K562 (cell line): ENCODE results near the gene HEXIM1. TPM values are rescaled to one million over a fixed set of nuclear protein-coding genes. Genes with fewer than 3 reads are reported as not detected.
A peak's percentile ranks its signal among the peaks of the same experiment; 100 is the strongest.

Source experiments
- ATAC-seq: fragments of 200-7000 bp; cut with Tn5 transposase; 3 replicates; pipeline ENCODE4 v1.9.1; 2020; ENCODE audit warnings: moderate library complexity
- BruUV-seq: library from RNA; stranded (reverse); fragments of 400-500 nt; replicated peaks from 2 replicates; lab custom pipeline; 2021; lab: Mats Ljungman, UMichigan
- CTCF ChIA-PET: fragments of 300-600 bp; formaldehyde crosslinking; extraction: SDS; loops from one replicate; lab custom pipeline; 2021; ENCODE audit warnings: low intra/inter-chr PET ratio; lab: Yijun Ruan, JAX
- POLR2A ChIA-PET: fragments of 300-600, 350-650 bp; sonication (Branson Sonifier 250); formaldehyde crosslinking; extraction: SDS; loops from one replicate; lab custom pipeline; 2021; ENCODE audit warnings: antibody characterized with exemption, inconsistent platforms; lab: Yijun Ruan, JAX
- DNase-seq, 4 experiments: peaks; one replicate each; pipeline versions ENCODE4 v3.0.0 to v3.0.0-alpha.2; 2011 to 2018; ENCODE audit warnings: low spot score in 3 of 4, mixed read lengths in 3 of 4; ENCODE audit errors: extremely low read depth in 1 of 4
- FAIRE-seq: peaks from 2 replicates; lab custom pipeline; 2011; peaks lifted over from hg19 to GRCh38; lab: Jason Lieb, UNC
- H2AFZ ChIP-seq: 2 replicates; pipeline ENCODE4 v1.6.0; 2011; ENCODE audit warnings: low read depth, low read length, control low read depth, inconsistent platforms
- H3K27ac ChIP-seq: fragments of 200-600 bp; 3 replicates; pipeline ENCODE4 v1.8.0; 2011; ENCODE audit warnings: low read depth, mild to moderate bottlenecking, control low read depth, inconsistent platforms, low read length, moderate library complexity, mixed read lengths; ENCODE audit errors: extremely low read depth
- H3K27me3 ChIP-seq, 2 experiments: fragments of 300-600 bp in 1 of 2; 2 replicates in 1 of 2; 3 replicates in 1 of 2; pipeline versions ENCODE4 v1.6.0 to v1.8.0; 2011; ENCODE audit warnings: inconsistent platforms in 2 of 2, low read length in 2 of 2, mild to moderate bottlenecking in 1 of 2, mixed read lengths in 1 of 2, moderate library complexity in 1 of 2; ENCODE audit not compliant: control insufficient read depth in 2 of 2, insufficient read depth in 2 of 2
- H3K36me3 ChIP-seq: fragments of 300-600 bp; 3 replicates; pipeline ENCODE4 v1.8.0; 2011; ENCODE audit warnings: mild to moderate bottlenecking, low read length, inconsistent platforms; ENCODE audit not compliant: control insufficient read depth, insufficient read depth
- H3K4me1 ChIP-seq, 2 experiments: fragments of 200-600 bp in 1 of 2; replicated peaks in 1 of 2; 2 replicates in 1 of 2; 3 replicates in 1 of 2; pipeline versions ENCODE4 v1.5.1 to v1.8.0; 2011; ENCODE audit warnings: inconsistent platforms in 2 of 2, low read length in 2 of 2, mild to moderate bottlenecking in 1 of 2, mixed read lengths in 1 of 2, moderate library complexity in 1 of 2; ENCODE audit not compliant: control insufficient read depth in 2 of 2, insufficient read depth in 2 of 2
- H3K4me2 ChIP-seq: 2 replicates; pipeline ENCODE4 v1.6.1; 2011; ENCODE audit warnings: low read length, control low read depth, inconsistent platforms, mixed read lengths; ENCODE audit not compliant: insufficient read depth
- H3K4me3 ChIP-seq: fragments of 200-600 bp; sonication (generic), shearing (Covaris generic); 2 replicates; pipeline ENCODE4 v1.5.1; 2016; ENCODE audit warnings: control low read depth, inconsistent platforms
- H3K79me2 ChIP-seq: fragments of 200-600 bp; 3 replicates; pipeline ENCODE4 v1.8.0; 2011; ENCODE audit warnings: low read length, inconsistent platforms; ENCODE audit not compliant: control insufficient read depth, insufficient read depth
- H3K9ac ChIP-seq, 2 experiments: 2 replicates each; pipeline versions ENCODE4 v1.6.0 to v1.6.1; 2011; ENCODE audit warnings: low read depth in 2 of 2, low read length in 2 of 2, control low read depth in 1 of 2, inconsistent platforms in 1 of 2, mild to moderate bottlenecking in 1 of 2, mixed read lengths in 1 of 2; ENCODE audit not compliant: insufficient read depth in 1 of 2
- H3K9me1 ChIP-seq: one replicate; pipeline ENCODE4 v1.6.0; 2011; ENCODE audit warnings: inconsistent platforms, mild to moderate bottlenecking, low read length, moderate library complexity; ENCODE audit not compliant: control insufficient read depth, insufficient read depth
- H3K9me3 ChIP-seq: replicated peaks from 2 replicates; pipeline ENCODE4 v1.5.1; 2011; ENCODE audit warnings: low read depth, low read length, inconsistent platforms; ENCODE audit not compliant: control insufficient read depth, insufficient read depth
- H4K20me1 ChIP-seq: replicated peaks from 2 replicates; pipeline ENCODE4 v1.6.1; 2011; ENCODE audit warnings: low read length, inconsistent platforms, mixed read lengths; ENCODE audit not compliant: control insufficient read depth, insufficient read depth
- CTCF ChIP-seq, 3 experiments: IDR thresholded peaks in 2 of 3; conservative IDR thresholded peaks in 1 of 3; 2 replicates each; pipeline ENCODE4 v1.5.1; 2011 to 2012; ENCODE audit warnings: low read length in 3 of 3, mild to moderate bottlenecking in 3 of 3, control low read depth in 2 of 3, improper control_type of control experiment in 1 of 3, inconsistent platforms in 1 of 3, low read depth in 1 of 3, mixed read lengths in 1 of 3, moderate library complexity in 1 of 3; ENCODE audit not compliant: insufficient read depth in 2 of 3
- IRF1 ChIP-seq: sonication (generic); formaldehyde crosslinking; IDR thresholded peaks from 2 replicates; pipeline ENCODE4 v1.8.0; 2022; ENCODE audit warnings: missing genetic modification reagents, mild to moderate bottlenecking, borderline replicate concordance
- POLR2G ChIP-seq: fragments of 200-400 bp; formaldehyde crosslinking; IDR thresholded peaks from 2 replicates; pipeline ENCODE4 v1.6.1; 2017; ENCODE audit warnings: low read depth, mild to moderate bottlenecking, antibody characterized with exemption, low read length, moderate library complexity
- RBM22 ChIP-seq: fragments of 200-400 bp; formaldehyde crosslinking; IDR thresholded peaks from 2 replicates; pipeline ENCODE4 v1.6.1; 2018; ENCODE audit warnings: low read length, low read depth; ENCODE audit not compliant: poor library complexity, severe bottlenecking
- WGBS: fragments of 100-300 bp; shearing (Covaris generic); methylation state at CpG from one replicate; pipeline ENCODE4 v1.1.6; 2016; ENCODE audit warnings: low coverage, mixed read lengths; ENCODE audit not compliant: insufficient coverage; ENCODE audit errors: missing lambda C conversion rate; 5-methylcytosine and 5-hydroxymethylcytosine counted together
- in situ Hi-C: fragments of 300-500 bp; cut with MboI; formaldehyde crosslinking; loops from 4 replicates; pipeline ENCODE4 v1.15.0; 2018; ENCODE audit warnings: inconsistent platforms, mixed read lengths
- intact Hi-C: fragments of 100-400 bp; cut with micrococcal nuclease; formaldehyde crosslinking; loops from 2 replicates; pipeline ENCODE4 v1.14.2; 2022
- polyA plus RNA-seq, 8 experiments: library from polyadenylated mRNA; depleted of rRNA in 4 of 8; stranded (reverse) in 5 of 8; unstranded in 3 of 8; fragments of >200 nt; fragmentation: Nextera tagmentation in 2 of 8; fragmentation: Illumina TruSeq in 1 of 8; extraction: Ambion mirVana in 2 of 8; extraction: Trizol in 1 of 8; gene quantifications; 2 replicates each; pipeline versions ENCODE4 v1.2.1 to v1.2.3, GENCODE V29; 2011 to 2014; ENCODE audit warnings: inconsistent platforms in 1 of 8, missing spikeins in 1 of 8
- total RNA-seq, 7 experiments: library from RNA; depleted of rRNA in 6 of 7; stranded (reverse); fragments of >200 nt in 6 of 7; fragmentation: Illumina TruSeq in 2 of 7; extraction: Trizol in 2 of 7; gene quantifications; 2 replicates each; pipeline versions ENCODE4 v1.2.1 to v1.2.3, GENCODE V29; 2011 to 2021; ENCODE audit warnings: low replicate concordance in 1 of 7

HEXIM1 gene
- total and polyA plus RNA-seq, 9 of the 15 experiments (the other 6 are each of a cell fraction or from before 2014, with no cell fraction given) = 1.4 to 28.3 (median 9.1) TPM

DNA sequence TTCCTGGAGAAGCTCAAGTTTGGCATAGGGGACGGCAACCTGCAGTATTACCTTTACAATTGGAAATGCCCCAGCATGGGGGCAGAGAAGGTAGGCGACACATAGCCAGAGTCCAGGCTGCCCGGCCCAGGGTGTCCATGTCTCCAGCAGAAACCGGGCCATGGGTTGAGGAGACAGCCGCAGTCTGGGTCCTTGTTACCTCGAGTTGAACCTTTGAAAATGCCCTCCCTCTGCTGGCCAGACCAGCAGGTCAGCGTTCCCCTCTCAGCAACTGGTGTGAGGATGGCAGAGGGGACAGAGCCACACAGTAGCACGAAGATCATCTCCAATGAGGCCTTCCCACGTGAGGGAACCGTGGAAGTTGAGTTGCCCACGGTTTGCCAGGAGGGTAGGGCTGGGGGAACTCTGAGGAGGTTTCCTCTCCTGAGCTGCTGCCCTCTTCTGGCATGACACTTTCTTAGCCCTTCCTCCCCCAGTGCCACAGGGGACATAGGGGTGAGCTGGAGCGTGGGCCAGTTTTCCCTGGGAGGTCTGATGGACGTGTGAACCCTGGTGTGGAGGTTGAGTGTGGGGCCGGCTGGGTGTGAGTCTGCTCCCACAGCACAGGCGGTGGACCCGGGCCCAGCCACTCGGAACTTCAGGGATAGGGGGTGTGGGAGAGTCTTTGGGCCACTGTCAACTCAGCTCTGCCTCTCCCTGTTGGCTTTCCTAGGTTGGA, 43.2 kb upstream of the HEXIM1 start:
- no peak for ATAC-seq
- POLR2A ChIA-PET = interaction anchor here (1.9 kb wide), 1 partner anchor 13 kb away, joined by 6 read pairs; no protein-coding TSS in a partner anchor

More for the DNA sequence above, 43.2 kb upstream of the HEXIM1 start:
- Histone ChIP-seq H3K4me2 (no peak overlapping the region), H3K4me1 (no peaks in the 10 kb centered on the region), H3K9me1 (no peaks in the 10 kb centered on the region), H3K9me3 (no peaks in the 10 kb centered on the region), H3K36me3 (peaks cover 85% of the 10 kb centered on the region), H4K20me1 (peaks cover 16% of the 10 kb centered on the region), H3K27ac (no peak overlapping the region), H3K79me2 (no peaks in the 10 kb centered on the region), H3K9ac (0 out of 4 replicates have a peak overlapping the region, but pooled peaks of 1 of the 2 experiments have one; percentile 48), H3K4me3 (no peak overlapping the region), H2AFZ (no peak overlapping the region), H3K27me3 (no peaks in the 10 kb centered on the region)
- CTCF ChIA-PET = no interaction called here
- DNase-seq = no peak
- TF ChIP-seq CTCF (IDR thresholded peaks at IDR 0.05 in 2 of 3, conservative IDR thresholded peaks at IDR 0.05 in 1 of 3; ENCODE audit: insufficient read depth in 2 of 3, low read depth in 1 of 3, low read length in 3 of 3) (0 out of 6 replicates have a peak, but pooled peaks of 1 of the 3 experiments have one; percentile 33), POLR2G (0 out of 2 replicates have a peak, but pooled peaks have one; percentile 27), IRF1 (CRISPR knock-in tag) (no peak), RBM22 (peak; percentile 73)
- no TSS peak for BruUV-seq
- intact Hi-C loops (no loop called here), in situ Hi-C loops (loop anchor here (5.0 kb wide), 1 partner anchor 183 kb away; no protein-coding TSS in a partner anchor)
- FAIRE-seq = no peak
- WGBS = 91% methylated on average over 13 of the region's 17 CpGs
